ENCODE data around the gene OAT.

- no peak for TF ChIP-seq CTCF (IDR thresholded peaks at IDR 0.05)
- TF ChIP-seq CHD2 (IDR thresholded peaks at IDR 0.05; ENCODE audit: low read length, partially characterized antibody): no peak
- no peak for TF ChIP-seq POLR2AphosphoS5 (IDR thresholded peaks at IDR 0.05; ENCODE audit: low read depth, low read length)
- TF ChIP-seq MXI1 (IDR thresholded peaks at IDR 0.05; ENCODE audit: low read depth, low read length): no peak
- no peak for TF ChIP-seq ZBTB33 (IDR thresholded peaks at IDR 0.05; ENCODE audit: borderline replicate concordance, low read depth)
- TF ChIP-seq TCF12 (IDR thresholded peaks at IDR 0.05): no peak
- TF ChIP-seq YY1 (IDR thresholded peaks at IDR 0.05; ENCODE audit: low read depth): no peak
- no peak for TF ChIP-seq GABPA (IDR thresholded peaks at IDR 0.05; ENCODE audit: low read depth)
- no peak for TF ChIP-seq FOXM1 (IDR thresholded peaks at IDR 0.05; ENCODE audit: low read depth)
- TF ChIP-seq MAX (IDR thresholded peaks at IDR 0.05; ENCODE audit: low read depth): no peak
- no peak for TF ChIP-seq SIN3A (IDR thresholded peaks at IDR 0.05; ENCODE audit: borderline replicate concordance, low read depth, low read length)
Measured at GRCh38 chr10:124376411-124376810, 42.3 kb downstream of the OAT start.

All from SK-N-SH (cell line).